GM19397 (cell line): ENCODE measurements around the gene ADH1B.
"Not testable (repeated sequence)": the region's sequence is repeated elsewhere in the genome, so short reads cannot be mapped to it uniquely, and the experiment has no call there.

Experiments
- ATAC-seq: cut with Tn5 transposase; IDR thresholded peaks from one replicate; pipeline ENCODE4 v1.9.1; 2021; ENCODE audit warnings: mild to moderate bottlenecking, moderate library complexity; ENCODE audit not compliant: unreplicated experiment

Gene ADH1B

GRCh38 chr4:99321241-99322191, at the start of gene ADH1B:
TSS of gene ADH1B (minus strand) at chr4:99321401. CDS start at chr4:99321331, 70 bp downstream.
- ATAC-seq, result no peak

- ATAC-seq, result not testable (repeated sequence)
These were observed 46.6 kb upstream of the ADH1B start for GRCh38 chr4:99367817-99368216.

GRCh38 chr4:99366491-99366890, 45.3 kb upstream of the ADH1B start:
- no peak for ATAC-seq

GRCh38 chr4:99362768-99363167, 41.6 kb upstream of the ADH1B start:
- no peak for ATAC-seq

GRCh38 chr4:99361899-99362275, 40.7 kb upstream of the ADH1B start:
- no peak for ATAC-seq

- no peak for ATAC-seq
These were observed 40.2 kb upstream of the ADH1B start for GRCh38 chr4:99361268-99361898.

- no peak for ATAC-seq
These were observed 38.4 kb upstream of the ADH1B start for GRCh38 chr4:99359480-99360204.

- ATAC-seq, result no peak
These were observed 36.7 kb upstream of the ADH1B start for GRCh38 chr4:99357948-99358347.

- peak; percentile 87 for ATAC-seq
These were observed 35.8 kb upstream of the ADH1B start for GRCh38 chr4:99356992-99357391.

- ATAC-seq, result peak; percentile 12
These were observed 34.9 kb upstream of the ADH1B start for GRCh38 chr4:99356149-99356548.

- ATAC-seq, result no peak
These were observed 31.7 kb upstream of the ADH1B start, which contains the start of gene ADH1C for GRCh38 chr4:99352602-99353537. TSS of gene ADH1C (minus strand) at chr4:99352746. CDS start at chr4:99352675, 71 bp downstream.

GRCh38 chr4:99351487-99351886, 30.3 kb upstream of the ADH1B start:
- no peak for ATAC-seq

- ATAC-seq, result no peak
These were observed 28.1 kb upstream of the ADH1B start for GRCh38 chr4:99349338-99349737.

GRCh38 chr4:99342624-99343023, 21.4 kb upstream of the ADH1B start:
- not testable (repeated sequence) for ATAC-seq

GRCh38 chr4:99341426-99341825, 20.2 kb upstream of the ADH1B start:
- ATAC-seq, result no peak

GRCh38 chr4:99339172-99339571, 18.0 kb upstream of the ADH1B start:
- no peak for ATAC-seq

GRCh38 chr4:99336553-99336952, 15.4 kb upstream of the ADH1B start:
- no peak for ATAC-seq

- ATAC-seq, result no peak
These were observed 13.7 kb upstream of the ADH1B start for GRCh38 chr4:99334880-99335279.

GRCh38 chr4:99330648-99331047, 9.4 kb upstream of the ADH1B start:
- ATAC-seq, result no peak

- no peak for ATAC-seq
These were observed 8.7 kb upstream of the ADH1B start for GRCh38 chr4:99329876-99330275.
